NCI-H446 treated with DMSO at 0.1 percent for 48 hours (cell line): Measurements from ENCODE around the gene PLSCR1.

Source experiments
- DNase-seq: peaks from one replicate; lab custom pipeline; 2025; lab: John Stamatoyannopoulos, UW

PLSCR1 gene

GRCh38 chr3:146473726-146474125 lies 70.7 kb downstream of the PLSCR1 start:
- no peak for DNase-seq

DNA sequence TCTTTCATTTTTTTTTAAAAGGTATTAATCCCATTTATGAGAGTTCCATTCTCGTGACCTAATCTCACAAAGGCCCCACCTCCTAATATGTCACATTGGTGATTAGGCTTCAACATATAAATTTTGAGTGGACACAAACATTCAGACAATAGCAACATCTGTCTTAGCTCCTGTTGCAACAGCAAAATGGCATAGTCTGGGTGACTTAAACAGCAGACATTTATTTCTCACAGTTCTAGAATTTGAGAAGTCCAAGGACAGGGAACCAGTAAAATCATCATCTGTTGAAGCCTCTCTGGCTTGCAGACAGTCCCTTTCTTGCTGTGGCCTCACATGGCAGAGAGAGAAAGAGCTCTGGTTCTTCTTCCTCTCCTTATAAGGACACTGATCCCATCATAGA lies 71.8 kb downstream of the PLSCR1 start:
- DNase-seq: no peak

DNA sequence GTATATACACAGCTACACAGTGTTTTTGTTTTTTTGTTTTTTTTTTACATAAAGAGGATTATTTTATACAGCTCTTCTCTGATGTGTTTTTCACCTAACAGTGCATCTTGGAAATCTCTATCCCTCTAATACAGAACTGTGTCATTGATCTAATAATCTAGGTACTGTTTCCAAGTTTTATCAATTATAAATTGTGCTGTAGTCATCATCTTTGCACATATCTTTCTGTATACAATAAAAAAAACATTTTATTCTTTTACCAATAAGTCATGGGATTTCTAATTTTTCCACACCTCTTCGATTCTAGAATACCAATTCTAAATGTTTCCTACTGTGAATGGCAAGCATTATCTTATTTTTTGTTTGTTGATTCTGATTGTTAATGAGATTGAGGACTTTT lies 73.4 kb downstream of the PLSCR1 start:
- no peak for DNase-seq

DNA sequence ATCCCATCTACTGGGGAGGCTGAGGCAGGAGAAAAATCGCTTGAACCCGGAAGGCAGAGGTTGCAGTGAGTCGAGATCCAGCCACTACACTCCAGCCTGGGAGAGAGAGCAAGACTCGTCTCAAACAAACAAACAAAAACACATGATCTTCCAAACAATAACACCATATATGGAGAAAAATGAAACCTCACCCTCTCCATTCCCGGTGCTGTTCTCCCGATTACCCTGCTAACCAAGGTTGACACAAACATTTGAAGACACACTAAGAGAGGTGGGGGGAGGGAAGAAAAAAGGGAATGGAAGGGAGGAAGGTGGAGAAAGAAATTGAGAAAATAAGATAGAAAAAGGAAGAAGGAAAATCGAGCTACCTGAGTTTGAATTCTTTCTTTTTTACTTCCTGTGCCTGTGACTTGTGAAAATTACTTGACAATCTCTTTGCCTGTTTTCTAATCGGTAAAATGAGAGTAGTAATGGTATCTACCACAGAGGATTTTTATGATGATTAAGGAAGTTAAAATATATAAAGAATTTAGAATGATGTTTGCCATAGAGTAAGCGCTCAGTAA lies 73.9 kb downstream of the PLSCR1 start:
- no peak for DNase-seq

GRCh38 chr3:146469150-146470017 lies 75.0 kb downstream of the PLSCR1 start, which contains the start of gene PLSCR2:
Gene PLSCR2 (minus strand): TSS chr3:146469561. CDS start chr3:146459904, 9,657 bp downstream.
- no peak for DNase-seq

DNA sequence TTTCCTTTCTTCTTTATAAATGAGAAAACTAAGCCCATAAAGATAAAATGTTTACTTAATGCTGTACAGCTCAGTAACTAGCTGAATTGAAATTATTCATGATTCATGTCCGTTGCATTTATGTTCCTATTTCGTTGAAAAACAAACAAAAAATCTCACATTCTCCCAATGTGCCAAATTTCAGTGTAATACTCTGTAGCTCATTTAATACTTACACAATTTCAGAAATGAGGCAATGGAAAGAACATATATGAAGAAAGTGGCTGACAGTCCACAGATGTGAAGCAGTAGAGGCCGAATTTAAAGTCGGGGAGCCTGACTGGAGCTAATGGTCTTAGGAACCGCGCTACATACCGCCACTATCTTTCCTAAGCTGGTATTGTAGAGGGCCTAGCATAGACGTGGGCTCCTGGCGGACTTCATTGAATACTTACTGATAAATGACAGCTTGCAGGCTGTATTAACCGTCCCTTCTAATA lies 75.7 kb downstream of the PLSCR1 start:
- no peak for DNase-seq

DNA sequence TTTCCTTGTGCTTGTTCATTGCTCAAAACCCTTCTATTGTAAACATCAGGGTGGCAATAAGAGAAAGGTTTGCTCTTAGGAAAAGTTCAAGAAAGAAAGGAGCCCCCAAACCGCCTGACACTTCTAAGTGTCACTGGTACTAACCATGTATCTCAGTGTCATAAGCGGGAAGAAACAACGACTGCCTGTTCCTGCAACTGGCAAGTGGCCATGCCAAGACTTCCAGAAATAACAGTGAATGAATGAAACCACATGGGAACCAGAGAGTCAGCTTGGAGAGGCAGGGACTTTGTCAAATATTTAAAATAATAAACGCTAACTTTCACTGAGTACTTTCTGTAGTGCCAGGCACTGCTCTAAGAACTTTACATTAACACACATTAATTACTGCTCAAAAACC lies 76.2 kb downstream of the PLSCR1 start:
- DNase-seq: no peak

- no peak for DNase-seq
Measured at GRCh38 chr3:146466604-146467003, 77.8 kb downstream of the PLSCR1 start.

GRCh38 chr3:146465693-146466465 lies 78.5 kb downstream of the PLSCR1 start:
- no peak for DNase-seq
